Measurements from ENCODE around the gene EID2.

EID2 gene

GRCh38 chr19:39542206-39542605 lies 2.2 kb upstream of the EID2 start:
- no peak for TF ChIP-seq CTCF (IDR thresholded peaks at IDR 0.05; ENCODE audit: borderline replicate concordance, control extremely low read depth, extremely low read depth, insufficient read depth, missing control alignments)
- no peak for DNase-seq (ENCODE audit: low spot score)
- in situ Hi-C loops (cut with MboI; ENCODE audit: low sequenced_read_pairs, unreplicated experiment): no loop called here

GRCh38 chr19:39540333-39540673 lies 342 bp upstream of the EID2 start:
- DNase-seq (ENCODE audit: low spot score): no peak
- in situ Hi-C loops (cut with MboI; ENCODE audit: low sequenced_read_pairs, unreplicated experiment): no loop called here
- no peak for TF ChIP-seq CTCF (IDR thresholded peaks at IDR 0.05; ENCODE audit: borderline replicate concordance, control extremely low read depth, extremely low read depth, insufficient read depth, missing control alignments)

GRCh38 chr19:39539165-39539517 lies 820 bp downstream of the EID2 start:
- DNase-seq (ENCODE audit: low spot score): no peak
- no peak for TF ChIP-seq CTCF (IDR thresholded peaks at IDR 0.05; ENCODE audit: borderline replicate concordance, control extremely low read depth, extremely low read depth, insufficient read depth, missing control alignments)
- in situ Hi-C loops (cut with MboI; ENCODE audit: low sequenced_read_pairs, unreplicated experiment): no loop called here

GRCh38 chr19:39533791-39534190 lies 6.2 kb downstream of the EID2 start:
- TF ChIP-seq CTCF (IDR thresholded peaks at IDR 0.05; ENCODE audit: borderline replicate concordance, control extremely low read depth, extremely low read depth, insufficient read depth, missing control alignments): no peak
- DNase-seq (ENCODE audit: low spot score): no peak
- in situ Hi-C loops (cut with MboI; ENCODE audit: low sequenced_read_pairs, unreplicated experiment): no loop called here

- no peak for TF ChIP-seq CTCF (IDR thresholded peaks at IDR 0.05; ENCODE audit: borderline replicate concordance, control extremely low read depth, extremely low read depth, insufficient read depth, missing control alignments)
- in situ Hi-C loops (cut with MboI; ENCODE audit: low sequenced_read_pairs, unreplicated experiment): no loop called here
- DNase-seq (ENCODE audit: low spot score): no peak
Observed at GRCh38 chr19:39533003-39533512, 6.9 kb downstream of the EID2 start.

GRCh38 chr19:39532233-39533002 lies 7.5 kb downstream of the EID2 start, which contains the start of gene EID2B:
Gene EID2B, minus strand, starts transcription at chr19:39532852. Its CDS starts 50 bp downstream, at chr19:39532802.
- in situ Hi-C loops (cut with MboI; ENCODE audit: low sequenced_read_pairs, unreplicated experiment): no loop called here
- peak; percentile 95 for TF ChIP-seq CTCF (IDR thresholded peaks at IDR 0.05; ENCODE audit: borderline replicate concordance, control extremely low read depth, extremely low read depth, insufficient read depth, missing control alignments)
- DNase-seq (ENCODE audit: low spot score): peak; percentile 97
